HL-60 (cell line): Measurements from ENCODE around the gene ZNF764.

ENCODE experiments used
- CTCF ChIP-seq: IDR thresholded peaks from one replicate; pipeline ENCODE4 v1.5.1; 2011; ENCODE audit warnings: low read length, control low read depth, inconsistent platforms; ENCODE audit not compliant: insufficient read depth
- POLR2AphosphoS5 ChIP-seq: IDR thresholded peaks from 2 replicates; pipeline ENCODE4 v1.6.1; 2012; ENCODE audit warnings: low read depth

GRCh38 chr16:30561089-30561816 lies 3.1 kb upstream of the ZNF764 start:
- TF ChIP-seq CTCF (no peak), POLR2AphosphoS5 (no peak)
